COR-L47 (cell line): Measurements from ENCODE around the gene AFF3.
"Not testable (repeated sequence)": the region's sequence is repeated elsewhere in the genome, so short reads cannot be mapped to it uniquely, and the experiment has no call there.

Source experiments
- DNase-seq: peaks from one replicate; lab custom pipeline; 2025; lab: John Stamatoyannopoulos, UW

Gene AFF3

DNA sequence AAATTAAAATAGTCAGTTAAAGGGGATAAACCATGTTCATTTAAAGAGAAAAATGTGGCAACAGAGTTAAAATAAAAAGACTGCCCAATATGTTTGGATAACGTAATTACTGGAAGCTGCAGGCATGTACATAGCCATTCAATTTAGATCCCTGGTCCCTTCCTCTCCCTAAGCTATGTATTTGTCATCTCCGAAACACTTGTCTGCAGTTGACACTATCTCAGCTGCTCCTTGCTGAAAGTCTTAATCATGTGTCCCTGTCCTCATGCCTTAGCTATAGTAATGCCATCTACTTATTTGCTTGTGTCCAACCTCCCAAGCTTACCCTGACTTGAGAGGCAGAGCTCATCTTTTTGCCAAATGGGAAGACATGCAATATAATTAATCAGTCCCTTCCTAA lies 478.7 kb downstream of the AFF3 start:
- no peak for DNase-seq

DNA sequence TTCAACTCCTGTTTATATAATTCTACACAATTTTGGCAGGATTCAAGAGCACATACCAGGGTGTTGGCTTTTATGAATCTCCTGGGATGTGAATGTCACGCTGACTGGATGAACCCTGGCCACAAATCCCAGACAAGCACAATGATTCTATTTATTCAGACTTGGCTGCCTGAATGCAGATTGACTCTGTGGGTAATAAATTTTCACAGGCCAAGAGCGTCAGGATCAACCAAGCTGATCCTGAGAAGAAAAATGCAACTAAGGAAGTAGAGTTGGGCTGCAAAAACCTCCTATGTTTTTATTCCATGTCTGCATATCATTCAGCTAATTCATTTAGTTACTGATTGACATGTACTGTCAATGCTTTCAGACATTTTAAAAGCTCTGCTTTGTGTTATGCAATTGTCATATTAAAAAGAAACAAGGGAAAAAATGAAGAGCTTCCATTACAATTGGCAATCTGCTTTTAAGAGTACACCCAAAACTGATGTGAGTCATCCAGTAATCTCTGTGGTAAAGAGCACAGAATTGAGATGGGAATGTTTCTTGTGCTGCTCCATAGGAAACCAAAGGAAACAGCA lies 479.5 kb downstream of the AFF3 start:
- no peak for DNase-seq

DNA sequence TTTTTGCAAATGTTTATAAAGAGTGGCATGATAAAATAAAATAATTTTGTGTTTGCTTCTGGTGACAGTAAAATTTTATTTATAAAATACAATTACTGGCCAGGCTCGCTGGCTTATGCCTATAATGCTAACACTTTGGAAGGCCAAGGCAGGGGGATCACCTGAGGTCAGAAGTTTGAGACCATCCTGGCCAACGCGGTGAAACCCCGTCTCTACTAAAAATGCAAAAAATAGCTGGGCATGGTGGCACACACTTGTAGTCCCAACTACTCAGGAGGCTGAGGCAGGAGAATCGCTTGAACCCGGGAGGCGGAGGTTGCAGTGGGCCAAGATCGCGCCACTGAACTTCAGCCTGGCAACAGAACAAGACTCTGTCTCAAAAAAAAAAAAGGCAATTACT lies 480.6 kb downstream of the AFF3 start:
- not testable (repeated sequence) for DNase-seq

DNA sequence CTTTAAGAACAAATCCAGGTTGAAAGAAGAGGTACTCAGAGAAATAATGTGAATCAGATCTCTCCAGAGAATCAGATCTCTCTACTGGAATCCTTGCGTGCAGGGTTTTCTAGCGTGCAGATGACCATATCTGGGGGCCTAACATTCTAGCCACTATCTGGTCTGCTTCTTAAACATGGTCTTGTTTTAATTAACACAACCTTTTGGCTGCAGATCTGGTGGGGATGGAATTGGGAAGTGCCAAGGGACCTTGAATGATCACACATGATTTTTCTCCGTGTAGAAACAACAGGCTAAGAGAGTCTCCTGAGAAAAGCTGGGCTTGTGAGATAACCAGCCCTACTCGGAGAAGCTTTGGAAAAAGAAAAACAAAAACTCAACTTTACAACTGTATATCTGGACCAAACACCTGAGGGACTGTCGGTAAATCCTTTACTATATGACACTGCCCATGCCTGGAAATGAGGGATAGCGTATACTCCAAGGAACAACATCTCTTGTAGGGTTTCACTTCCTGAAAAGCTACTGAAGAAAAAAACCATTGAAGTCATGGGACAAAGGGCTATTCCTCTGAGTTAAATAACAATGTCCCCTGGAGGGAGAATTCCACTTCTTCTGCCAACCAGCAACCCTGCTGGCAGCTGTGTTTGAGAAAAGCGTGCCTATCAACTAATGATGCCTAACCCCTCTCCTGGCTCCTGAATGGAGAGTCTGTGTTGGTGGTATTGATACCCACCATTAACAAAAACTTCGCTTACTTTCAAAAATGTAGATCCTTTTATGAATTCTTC lies 481.6 kb downstream of the AFF3 start:
- no peak for DNase-seq

DNA sequence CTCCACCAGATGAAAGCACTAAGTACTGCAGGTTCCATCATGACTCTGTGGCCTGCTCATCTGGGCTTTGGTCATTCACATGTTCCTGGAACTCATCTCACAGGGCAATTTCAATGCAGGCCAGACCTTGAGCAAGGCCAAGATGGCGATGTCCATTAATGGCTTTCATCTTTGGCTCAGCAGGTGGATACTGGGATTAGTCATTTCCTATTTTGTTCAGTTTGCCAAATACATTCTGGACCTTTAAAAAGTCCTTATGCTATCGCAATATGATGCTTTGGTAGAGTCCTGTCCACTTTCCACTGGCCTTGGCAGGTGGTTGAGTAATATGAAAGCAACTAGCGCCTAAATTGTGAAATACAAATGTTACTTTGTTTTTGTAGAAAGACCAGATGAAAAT lies 482.5 kb downstream of the AFF3 start:
- no peak for DNase-seq

DNA sequence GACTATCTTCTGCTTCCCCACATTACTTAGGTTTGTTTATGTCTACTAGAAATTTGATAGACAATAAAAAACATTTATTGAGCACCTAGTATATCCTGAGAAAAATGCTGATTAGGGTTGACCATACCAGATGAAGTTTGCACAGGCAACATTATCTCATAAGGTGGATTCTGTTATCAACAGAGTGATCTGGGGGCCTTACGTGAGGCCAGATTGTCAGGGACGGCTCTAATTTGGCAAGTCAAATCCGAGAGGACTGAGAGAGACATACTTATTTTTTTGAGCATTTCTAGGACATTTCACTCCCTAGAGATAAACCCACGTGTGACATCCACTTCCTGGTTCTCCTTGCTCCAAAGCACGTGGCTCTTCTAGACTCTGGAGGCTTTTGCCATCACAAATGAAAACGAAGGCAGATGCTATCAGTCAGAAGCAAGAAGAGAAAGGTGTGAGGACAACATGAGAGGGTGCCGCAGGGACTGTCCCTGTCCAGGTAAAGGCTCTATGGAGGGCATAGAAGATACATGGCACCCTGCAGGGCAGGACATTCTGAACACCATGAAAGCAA lies 484.6 kb downstream of the AFF3 start:
- DNase-seq: no peak

DNA sequence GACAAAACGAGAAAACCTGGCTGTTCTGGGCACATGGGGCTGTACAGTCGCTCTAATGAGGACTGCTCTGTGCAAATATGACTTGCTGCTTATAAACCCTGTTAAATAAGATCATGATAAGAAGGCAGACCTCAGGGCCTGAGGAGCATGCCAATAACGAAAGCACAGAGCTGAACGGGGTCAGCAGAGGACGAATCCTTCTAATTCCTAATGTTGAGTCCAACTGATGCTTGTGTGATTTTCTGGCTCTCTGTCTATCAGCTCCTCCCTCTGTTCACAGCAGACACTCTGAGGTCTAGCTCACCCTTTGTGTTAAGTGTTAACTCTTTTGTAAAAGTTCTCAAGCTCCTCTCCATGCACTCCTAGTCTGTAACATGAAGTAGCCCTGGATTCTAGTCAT lies 485.4 kb downstream of the AFF3 start:
- no peak for DNase-seq

DNA sequence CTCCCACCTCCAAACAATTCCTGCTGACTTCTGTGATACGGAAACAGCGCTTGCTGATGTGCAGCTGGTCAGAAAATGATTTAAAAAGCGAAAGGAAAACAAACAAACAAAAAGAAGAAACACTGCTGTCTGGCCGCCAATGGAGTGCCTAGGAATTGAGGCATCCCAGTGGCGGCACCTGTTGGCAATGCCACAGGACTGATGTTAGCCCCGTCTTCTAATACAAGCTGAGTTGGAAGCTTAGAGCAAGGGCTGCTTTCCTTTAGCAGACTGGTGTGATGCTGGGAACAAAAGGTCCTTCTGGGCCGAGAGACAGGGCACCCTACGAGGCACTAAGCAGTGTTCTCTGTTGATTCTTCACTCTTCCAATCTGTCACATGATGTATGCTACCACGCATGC lies 489.0 kb downstream of the AFF3 start:
- no peak for DNase-seq

DNA sequence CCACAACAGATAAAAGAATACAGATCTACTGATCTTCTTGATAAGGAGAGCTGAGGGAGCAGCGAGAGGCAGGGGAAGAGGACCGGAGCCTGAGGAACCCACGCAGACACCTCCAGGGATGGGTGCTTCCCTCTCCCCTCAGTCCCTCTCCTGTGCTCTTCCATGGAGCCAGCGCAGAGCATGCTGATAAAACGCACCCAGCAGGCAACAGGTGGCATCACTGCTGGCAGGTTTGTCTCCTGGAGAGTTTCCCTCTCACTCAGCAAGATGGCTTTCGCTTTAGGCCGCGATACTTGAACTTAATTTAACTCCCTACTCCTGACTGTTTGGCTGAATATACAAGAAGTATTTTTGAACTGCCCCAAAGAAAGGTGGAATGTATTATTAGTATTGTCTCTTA lies 489.5 kb downstream of the AFF3 start:
- no peak for DNase-seq

DNA sequence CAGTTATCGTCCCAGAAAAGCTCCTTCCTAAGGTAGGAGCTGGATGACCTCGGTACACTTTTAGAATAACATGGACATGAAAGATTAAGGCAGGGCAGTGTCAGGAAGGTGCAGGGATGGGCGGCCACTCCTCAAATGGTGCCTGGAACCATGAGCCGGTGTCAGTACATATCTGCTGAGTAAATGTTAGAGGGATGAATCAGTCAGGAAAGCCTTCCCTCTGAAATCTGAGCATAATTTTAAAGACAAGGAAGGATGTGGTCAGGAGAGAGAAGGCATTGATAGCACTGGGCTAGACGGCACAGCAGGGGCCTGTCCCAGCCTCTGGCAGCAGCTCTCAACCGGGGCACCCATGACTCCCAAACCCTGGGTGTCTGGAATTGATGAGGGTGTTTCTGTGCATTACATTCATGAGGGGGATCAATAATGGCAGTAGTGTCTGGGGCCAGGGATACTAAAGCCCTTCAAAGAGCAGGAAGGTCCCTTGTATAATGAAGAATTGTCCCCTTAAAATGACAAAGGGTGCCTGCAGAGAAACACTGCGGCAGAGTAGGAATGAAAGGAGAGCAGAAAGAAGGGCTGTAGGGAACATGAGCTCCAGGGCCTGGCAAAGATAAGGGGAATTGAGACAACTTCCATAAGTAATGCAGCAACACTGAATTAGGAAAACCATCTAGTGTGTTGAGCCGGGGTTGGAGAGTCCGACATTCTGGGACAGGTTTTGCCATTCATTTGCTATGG lies 490.3 kb downstream of the AFF3 start:
- DNase-seq: no peak

DNA sequence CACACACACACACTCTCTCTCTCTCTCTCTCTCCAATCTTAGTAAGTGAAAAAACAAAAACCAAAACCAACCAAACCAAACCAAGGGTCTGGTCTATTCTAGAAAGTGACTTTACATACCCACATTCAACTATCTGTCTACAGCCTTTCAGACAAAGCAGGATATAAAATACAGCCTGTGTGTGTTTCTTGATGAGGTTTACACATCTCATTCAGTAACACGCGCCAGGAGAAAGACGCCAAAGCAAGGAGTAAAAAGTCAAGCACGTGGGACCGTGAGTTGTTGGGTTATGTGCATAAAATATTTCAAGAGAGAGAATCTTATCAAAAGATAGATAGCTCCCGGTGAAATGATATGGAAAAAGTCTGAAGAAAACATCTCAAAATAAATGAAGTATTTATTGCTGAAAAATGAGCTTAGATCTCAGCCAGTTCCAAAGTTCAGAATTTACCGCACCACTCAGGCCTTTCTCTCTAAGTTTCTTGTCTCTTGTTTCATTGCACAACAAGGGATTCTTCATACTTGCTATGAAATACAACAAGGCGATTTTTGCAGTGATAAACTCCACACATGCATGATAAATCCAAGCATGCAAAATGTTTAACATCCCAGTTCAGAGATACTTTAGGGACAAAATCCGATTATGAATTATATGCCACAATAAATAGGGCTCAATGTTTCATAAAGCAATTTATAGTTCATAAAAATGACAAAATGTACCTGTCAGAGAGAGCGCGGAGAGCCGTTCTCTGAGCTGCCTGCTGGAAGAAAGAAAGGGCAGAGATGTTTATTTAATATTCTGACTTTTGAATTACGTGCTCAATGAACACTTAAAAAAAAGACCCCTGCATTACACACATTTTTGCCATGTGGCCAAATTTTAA lies 493.2 kb downstream of the AFF3 start:
- no peak for DNase-seq

DNA sequence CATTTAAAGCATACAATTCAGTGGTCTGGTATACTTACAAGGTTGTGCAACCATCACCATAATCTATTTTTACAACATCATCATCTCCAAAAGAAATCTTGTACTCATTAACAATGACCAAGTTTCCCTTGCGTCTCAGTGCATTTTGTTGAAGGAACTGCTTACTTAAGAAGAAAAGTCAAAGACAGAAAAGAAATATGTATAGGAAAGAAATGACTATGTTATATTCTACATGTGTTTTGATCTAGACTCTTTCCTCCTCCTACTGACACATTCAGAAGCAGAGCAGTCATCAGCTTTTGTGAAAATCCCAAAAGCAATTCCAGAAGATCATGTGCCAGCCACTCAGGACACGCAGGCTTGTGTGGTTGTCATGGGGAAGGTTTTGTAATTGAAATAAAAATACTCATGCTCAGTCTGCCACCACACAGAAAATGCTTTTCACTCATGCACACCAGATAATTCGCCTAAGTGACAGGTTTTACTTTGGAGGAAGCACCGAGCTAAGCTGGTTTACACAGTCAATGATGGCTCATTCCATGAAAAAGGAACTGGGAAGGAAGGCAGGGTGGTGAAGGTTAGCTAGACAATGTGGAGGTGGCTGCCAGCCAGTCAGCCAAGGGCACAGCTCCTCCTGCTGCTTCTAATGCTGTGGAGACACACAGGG lies 494.1 kb downstream of the AFF3 start:
- DNase-seq: no peak

DNA sequence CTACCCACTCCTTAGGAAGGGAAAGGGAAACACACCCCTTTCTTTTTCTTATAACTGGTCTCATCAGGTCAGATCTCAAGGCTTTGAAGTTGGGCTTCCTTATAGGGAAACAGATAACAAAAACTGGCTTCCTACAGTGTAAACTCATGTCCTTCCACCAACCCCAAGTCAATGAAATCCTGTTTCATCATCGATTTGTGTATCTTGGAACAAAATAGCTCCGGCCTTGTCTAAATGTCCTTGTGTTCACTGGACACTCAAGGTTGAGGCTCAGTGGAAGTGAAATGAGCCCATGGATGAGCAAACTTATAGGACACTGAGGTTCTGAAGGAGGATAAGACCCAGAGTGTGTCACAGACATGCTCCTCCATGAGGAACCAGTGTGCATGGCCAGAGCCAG lies 496.4 kb downstream of the AFF3 start:
- DNase-seq: no peak

DNA sequence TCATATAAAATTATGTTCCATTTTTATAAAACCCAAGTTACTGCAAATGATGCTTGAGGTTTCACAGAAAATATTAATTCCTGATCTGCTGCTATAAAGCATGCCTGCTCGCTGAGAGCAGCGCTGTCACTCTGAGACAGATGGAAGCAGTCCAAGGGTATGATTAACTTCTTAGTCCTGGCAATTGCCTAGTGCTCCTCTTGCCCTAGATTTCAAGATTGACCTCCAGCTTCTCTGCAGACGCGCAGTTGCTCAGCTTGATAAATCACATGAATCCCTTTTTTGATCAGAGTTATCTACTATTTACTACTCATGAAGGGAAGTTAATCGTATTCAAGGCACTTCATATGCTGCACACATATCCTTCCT lies 498.0 kb downstream of the AFF3 start:
- DNase-seq: no peak

DNA sequence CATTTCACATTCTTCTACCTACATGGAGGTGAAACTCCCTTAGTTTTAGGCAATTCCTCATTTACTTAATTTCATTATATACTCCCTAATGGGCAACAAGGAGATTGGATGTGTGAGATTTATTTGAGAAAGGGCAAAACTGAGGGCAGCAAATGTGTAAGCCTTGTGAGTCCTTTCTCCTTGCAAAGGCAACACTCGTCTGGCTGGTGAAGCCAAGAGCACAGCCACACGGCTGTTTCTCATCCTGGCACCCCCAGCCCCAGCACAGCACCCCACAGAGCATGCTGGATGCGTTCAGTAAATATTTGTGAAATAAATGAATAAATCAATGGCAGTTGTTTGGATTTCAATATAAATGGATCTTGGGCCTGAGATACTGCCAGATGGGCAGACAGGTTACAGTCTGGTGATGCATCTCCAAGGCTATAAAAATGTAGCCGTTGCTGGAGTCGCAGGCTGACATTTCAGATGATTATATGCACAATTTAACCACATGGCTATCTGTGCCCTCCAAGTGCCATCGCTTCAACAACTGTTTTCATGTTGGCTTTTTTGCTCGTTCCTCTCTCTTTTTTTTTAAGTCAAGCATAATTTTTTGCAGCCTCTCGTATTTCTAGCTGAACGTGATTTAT lies 498.5 kb downstream of the AFF3 start:
- no peak for DNase-seq

DNA sequence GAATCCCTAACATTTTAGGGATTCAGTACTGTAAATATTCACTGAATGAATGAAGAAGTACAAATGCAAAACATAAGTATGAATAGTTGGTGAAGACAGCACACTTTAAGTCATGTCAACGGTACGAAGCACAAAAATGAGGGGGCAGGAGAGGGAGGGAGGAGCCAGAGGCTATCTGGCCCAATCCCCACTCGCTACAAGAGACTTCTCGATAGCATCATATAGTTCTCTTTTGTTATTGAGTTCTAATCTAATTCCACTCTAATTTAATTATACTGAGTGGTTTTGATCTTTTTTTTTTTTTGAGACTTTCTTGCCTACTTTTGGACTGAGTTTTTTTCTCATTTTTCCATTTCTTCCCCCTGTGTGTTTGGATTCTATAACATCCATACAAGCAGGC lies 500.4 kb downstream of the AFF3 start:
- DNase-seq: no peak

DNA sequence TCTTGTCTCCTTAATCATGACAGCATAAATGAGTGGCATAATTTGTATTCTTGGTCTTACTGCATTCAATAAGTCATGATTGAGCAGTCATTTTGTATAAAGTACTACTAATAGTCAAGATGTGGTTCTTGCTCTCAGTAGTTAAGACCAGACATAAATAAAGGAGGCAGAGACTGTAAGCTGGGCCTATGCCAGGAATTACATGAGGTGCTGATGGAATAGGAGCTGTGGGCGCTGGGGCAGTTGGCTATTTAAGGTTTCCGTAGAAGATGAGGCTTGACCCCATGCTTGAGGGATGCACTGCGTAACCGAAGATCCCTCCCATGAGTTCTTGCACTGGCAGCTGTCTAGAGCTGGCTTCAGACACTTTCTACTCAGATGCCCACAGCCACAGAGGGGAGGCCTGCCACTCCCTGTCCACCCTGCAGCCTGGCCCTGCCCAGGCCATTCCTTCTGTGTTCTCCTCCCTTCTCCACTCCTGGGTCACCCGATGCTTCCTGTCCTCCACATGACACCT lies 501.7 kb downstream of the AFF3 start:
- no peak for DNase-seq

DNA sequence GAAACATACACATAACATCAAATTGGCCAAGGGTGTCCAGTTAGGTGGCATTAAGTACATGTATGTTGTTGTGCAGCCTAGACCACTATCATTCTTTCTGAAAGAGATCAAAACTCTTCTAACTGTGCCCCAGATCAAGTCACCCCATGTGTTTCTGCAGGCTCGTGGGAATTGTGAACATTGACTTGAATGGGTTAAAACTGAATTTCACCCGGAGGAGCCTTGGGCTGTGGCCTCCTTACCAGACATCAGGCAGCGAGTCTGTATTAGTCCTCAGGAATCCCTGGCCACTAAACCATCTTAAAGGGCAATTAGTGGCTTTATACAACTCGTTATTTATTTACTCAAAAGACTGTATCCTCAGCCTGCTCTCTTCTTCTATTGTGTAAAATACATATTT lies 503.6 kb downstream of the AFF3 start:
- no peak for DNase-seq

DNA sequence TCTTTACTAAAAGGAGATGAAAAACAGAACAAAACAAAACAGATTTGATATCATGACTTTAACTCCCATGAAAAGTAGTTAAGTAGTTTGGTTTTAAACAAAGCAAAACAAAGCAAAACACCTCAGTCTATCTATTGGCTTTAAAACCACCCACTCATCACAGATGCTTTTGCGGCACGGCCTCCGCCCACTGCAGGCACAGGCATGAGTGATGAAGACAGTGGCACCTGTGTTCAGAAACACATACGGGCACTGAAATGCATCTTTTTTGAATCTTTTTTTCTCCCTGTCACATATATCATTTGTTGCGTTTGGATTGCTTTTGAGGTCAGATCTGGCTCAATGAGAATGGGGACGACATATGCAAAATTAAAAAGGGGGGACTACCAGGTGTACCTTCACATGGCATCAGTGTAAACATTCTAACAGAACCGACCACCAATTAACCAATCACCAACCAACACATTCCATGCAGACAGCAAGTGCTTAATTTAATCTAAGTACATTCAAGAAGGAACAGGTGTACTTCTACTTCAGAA lies 505.2 kb downstream of the AFF3 start:
- DNase-seq: no peak
